GM18870 (cell line): ENCODE results near the gene TREM1.

Experiments
- ATAC-seq: cut with Tn5 transposase; IDR thresholded peaks from one replicate; pipeline ENCODE4 v1.9.1; 2021; ENCODE audit warnings: moderate library complexity; ENCODE audit not compliant: unreplicated experiment

Gene TREM1

DNA sequence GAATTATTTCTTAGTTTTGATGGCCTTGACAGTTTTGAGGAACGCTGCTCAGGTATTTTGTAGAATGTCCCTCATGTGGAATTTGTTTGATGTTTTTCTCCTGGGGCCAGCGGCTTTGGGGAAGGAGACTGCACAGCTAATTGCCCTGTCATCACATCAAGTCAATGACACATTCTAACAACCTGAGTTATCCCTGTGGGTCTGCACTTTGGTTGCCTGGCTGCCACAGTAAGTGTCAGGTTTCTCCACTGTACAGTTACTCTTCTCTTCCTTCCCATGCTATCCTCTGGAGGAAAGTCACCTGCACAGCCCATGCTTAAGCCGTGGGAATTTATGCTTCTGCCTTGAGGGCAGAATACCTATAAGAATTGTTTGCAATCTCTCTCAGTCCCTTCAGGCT, 59.7 kb downstream of the TREM1 start:
- no peak for ATAC-seq

DNA sequence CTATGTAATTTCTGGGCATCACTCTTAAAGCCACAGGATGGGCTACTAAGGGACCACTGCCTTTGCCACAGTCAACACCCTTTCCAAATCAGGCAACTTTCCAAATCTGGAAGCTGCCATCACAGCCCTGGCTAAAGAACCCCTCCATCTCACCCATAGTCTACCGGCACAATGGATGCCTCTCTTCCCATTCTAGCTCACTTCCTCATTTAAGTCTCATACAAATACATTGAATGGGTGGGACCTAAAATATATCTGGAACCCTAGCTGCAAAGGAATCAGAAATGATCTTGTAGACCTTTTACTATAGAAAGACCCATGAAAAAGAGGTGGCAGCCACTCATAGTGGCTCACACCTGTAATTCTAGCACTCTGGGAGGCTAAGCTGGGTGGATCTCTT, 61.7 kb downstream of the TREM1 start:
- no peak for ATAC-seq
